ENCODE measurements around the gene SLC22A4. TPM values are rescaled to one million over a fixed set of nuclear protein-coding genes. Genes with fewer than 3 reads are reported as not detected.
A peak's percentile ranks its signal among the peaks of the same experiment; 100 is the strongest.

The SLC22A4 gene
- polyA plus RNA-seq, 2 of the 4 experiments (the other 2 are of a cell fraction), result 3.2 to 4.6 TPM

DNA sequence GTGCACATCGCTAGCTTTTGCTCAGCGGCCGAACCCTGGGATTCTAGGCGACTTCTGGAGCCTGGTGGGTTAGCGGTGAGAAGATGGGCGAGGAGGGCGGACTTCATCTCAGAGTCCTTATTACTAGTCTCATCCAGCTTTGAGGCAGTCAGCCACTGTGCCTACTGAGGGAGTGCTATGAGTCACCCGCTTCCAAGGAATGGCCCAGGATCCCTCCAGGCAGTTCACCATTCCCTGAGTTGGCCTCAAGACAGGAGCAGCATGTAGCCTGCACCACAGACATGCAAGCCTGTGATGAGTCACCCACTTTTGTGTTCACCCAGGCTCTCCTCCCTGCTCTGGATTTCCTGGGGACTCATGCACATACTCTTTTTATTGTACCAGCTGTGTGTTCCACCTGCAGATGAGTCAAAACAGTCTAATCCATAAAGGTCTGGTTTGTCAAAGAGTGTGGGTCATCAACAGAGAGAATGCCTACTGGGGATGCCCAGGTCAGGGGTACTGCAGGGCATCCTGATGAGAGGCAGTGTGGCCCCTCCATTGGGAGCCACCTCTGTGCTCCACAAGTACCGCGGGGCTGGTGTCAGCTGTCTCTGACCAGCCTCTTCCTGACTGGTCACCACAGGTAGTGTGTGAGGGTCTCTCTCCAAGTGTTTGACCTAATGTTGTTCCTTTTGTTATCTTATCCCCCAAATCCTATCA is 95.5 kb downstream of the SLC22A4 start (continued):
- 0 out of 4 replicates have a peak, but pooled peaks of 1 of the 2 experiments have one; percentile 8 for TF ChIP-seq CEBPB (IDR thresholded peaks at IDR 0.05)
- no peak for TF ChIP-seq TP53 (CRISPR knock-in tag; IDR thresholded peaks at IDR 0.05)
- TF ChIP-seq ZFP36 (IDR thresholded peaks at IDR 0.05; ENCODE audit: borderline replicate concordance, partially characterized antibody), result no peak
- TF ChIP-seq NR3C1 (IDR thresholded peaks at IDR 0.05), result no peak
- TF ChIP-seq SMC3 (IDR thresholded peaks at IDR 0.05), result no peak
- TF ChIP-seq, protein P1, sequence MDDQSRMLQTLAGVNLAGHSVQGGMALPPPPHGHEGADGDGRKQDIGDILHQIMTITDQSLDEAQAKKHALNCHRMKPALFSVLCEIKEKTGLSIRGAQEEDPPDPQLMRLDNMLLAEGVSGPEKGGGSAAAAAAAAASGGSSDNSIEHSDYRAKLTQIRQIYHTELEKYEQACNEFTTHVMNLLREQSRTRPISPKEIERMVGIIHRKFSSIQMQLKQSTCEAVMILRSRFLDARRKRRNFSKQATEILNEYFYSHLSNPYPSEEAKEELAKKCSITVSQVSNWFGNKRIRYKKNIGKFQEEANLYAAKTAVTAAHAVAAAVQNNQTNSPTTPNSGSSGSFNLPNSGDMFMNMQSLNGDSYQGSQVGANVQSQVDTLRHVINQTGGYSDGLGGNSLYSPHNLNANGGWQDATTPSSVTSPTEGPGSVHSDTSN (IDR thresholded peaks at IDR 0.05), result 0 out of 2 replicates have a peak, but pooled peaks have one; percentile 43
- TF ChIP-seq, protein P2, sequence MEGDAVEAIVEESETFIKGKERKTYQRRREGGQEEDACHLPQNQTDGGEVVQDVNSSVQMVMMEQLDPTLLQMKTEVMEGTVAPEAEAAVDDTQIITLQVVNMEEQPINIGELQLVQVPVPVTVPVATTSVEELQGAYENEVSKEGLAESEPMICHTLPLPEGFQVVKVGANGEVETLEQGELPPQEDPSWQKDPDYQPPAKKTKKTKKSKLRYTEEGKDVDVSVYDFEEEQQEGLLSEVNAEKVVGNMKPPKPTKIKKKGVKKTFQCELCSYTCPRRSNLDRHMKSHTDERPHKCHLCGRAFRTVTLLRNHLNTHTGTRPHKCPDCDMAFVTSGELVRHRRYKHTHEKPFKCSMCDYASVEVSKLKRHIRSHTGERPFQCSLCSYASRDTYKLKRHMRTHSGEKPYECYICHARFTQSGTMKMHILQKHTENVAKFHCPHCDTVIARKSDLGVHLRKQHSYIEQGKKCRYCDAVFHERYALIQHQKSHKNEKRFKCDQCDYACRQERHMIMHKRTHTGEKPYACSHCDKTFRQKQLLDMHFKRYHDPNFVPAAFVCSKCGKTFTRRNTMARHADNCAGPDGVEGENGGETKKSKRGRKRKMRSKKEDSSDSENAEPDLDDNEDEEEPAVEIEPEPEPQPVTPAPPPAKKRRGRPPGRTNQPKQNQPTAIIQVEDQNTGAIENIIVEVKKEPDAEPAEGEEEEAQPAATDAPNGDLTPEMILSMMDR (IDR thresholded peaks at IDR 0.05), result no peak
- TF ChIP-seq ZNF302 (CRISPR knock-in tag; IDR thresholded peaks at IDR 0.05), result no peak
- TF ChIP-seq HOXB5 (CRISPR knock-in tag; IDR thresholded peaks at IDR 0.05), result no peak
- no peak for TF ChIP-seq RFX5 (IDR thresholded peaks at IDR 0.05)
- no peak for TF ChIP-seq ESRRA (IDR thresholded peaks at IDR 0.05; ENCODE audit: borderline replicate concordance, low read length)
- TF ChIP-seq, protein P3, sequence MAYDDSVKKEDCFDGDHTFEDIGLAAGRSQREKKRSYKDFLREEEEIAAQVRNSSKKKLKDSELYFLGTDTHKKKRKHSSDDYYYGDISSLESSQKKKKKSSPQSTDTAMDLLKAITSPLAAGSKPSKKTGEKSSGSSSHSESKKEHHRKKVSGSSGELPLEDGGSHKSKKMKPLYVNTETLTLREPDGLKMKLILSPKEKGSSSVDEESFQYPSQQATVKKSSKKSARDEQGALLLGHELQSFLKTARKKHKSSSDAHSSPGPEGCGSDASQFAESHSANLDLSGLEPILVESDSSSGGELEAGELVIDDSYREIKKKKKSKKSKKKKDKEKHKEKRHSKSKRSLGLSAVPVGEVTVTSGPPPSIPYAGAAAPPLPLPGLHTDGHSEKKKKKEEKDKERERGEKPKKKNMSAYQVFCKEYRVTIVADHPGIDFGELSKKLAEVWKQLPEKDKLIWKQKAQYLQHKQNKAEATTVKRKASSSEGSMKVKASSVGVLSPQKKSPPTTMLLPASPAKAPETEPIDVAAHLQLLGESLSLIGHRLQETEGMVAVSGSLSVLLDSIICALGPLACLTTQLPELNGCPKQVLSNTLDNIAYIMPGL (CRISPR knock-in tag; IDR thresholded peaks at IDR 0.05; ENCODE audit: borderline replicate concordance), result no peak
- TF ChIP-seq BHLHE40 (IDR thresholded peaks at IDR 0.05; ENCODE audit: low read depth, low read length), result no peak
- no peak for TF ChIP-seq MAZ (IDR thresholded peaks at IDR 0.05; ENCODE audit: borderline replicate concordance, low read depth, low read length)
- peak; percentile 72; the same call in 1 of the 2 replicates for TF ChIP-seq GATA3 (IDR thresholded peaks at IDR 0.05; ENCODE audit: borderline replicate concordance)
- TF ChIP-seq JUN (IDR thresholded peaks at IDR 0.05), result peak in 1 of 2 experiments; percentile 68; a peak in 3 of 5 replicates
- no peak for TF ChIP-seq POLR2A (IDR thresholded peaks at IDR 0.05; ENCODE audit: low read length)
- TF ChIP-seq PHF8 (IDR thresholded peaks at IDR 0.05; ENCODE audit: borderline replicate concordance, low read depth), result no peak
- TF ChIP-seq ZSCAN20 (CRISPR knock-in tag; IDR thresholded peaks at IDR 0.05), result no peak
- no peak for TF ChIP-seq EHF (CRISPR knock-in tag; IDR thresholded peaks at IDR 0.05)
- no peak for TF ChIP-seq CHD2 (IDR thresholded peaks at IDR 0.05; ENCODE audit: low read length, partially characterized antibody)
- TF ChIP-seq CHD4 (IDR thresholded peaks at IDR 0.05; ENCODE audit: borderline replicate concordance), result no peak
- TF ChIP-seq CBX2 (IDR thresholded peaks at IDR 0.05; ENCODE audit: borderline replicate concordance, low read depth), result no peak
- no peak for TF ChIP-seq HOXA7 (CRISPR knock-in tag; IDR thresholded peaks at IDR 0.05)
- peak; percentile 93 for TF ChIP-seq FOSL2 (IDR thresholded peaks at IDR 0.05)
- peak; percentile 99 for TF ChIP-seq FOSL2 (CRISPR knock-in tag; IDR thresholded peaks at IDR 0.05)
- TF ChIP-seq, protein P4, sequence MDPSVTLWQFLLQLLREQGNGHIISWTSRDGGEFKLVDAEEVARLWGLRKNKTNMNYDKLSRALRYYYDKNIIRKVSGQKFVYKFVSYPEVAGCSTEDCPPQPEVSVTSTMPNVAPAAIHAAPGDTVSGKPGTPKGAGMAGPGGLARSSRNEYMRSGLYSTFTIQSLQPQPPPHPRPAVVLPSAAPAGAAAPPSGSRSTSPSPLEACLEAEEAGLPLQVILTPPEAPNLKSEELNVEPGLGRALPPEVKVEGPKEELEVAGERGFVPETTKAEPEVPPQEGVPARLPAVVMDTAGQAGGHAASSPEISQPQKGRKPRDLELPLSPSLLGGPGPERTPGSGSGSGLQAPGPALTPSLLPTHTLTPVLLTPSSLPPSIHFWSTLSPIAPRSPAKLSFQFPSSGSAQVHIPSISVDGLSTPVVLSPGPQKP (IDR thresholded peaks at IDR 0.05; ENCODE audit: low read depth, low read length), result no peak
- no peak for TF ChIP-seq KDM5A (IDR thresholded peaks at IDR 0.05)

Measured in A549 (cell line).